Brain microvascular endothelial cell (primary cell): ENCODE measurements around the gene LRRN3.
A peak's percentile ranks its signal among the peaks of the same experiment; 100 is the strongest.

Experiments
- DNase-seq: peaks from one replicate; pipeline ENCODE4 v3.0.0-alpha.2; 2020
- H3K27ac ChIP-seq: fragments of 250-450 bp; sonication (Bioruptor Pico); 2 replicates; pipeline ENCODE4 v1.5.1; 2020; ENCODE audit warnings: mild to moderate bottlenecking, moderate library complexity
- H3K27me3 ChIP-seq: fragments of 250-450 bp; sonication (Bioruptor Pico); replicated peaks from 2 replicates; pipeline ENCODE4 v1.5.1; 2020; ENCODE audit warnings: mild to moderate bottlenecking
- H3K36me3 ChIP-seq: fragments of 250-450 bp; sonication (Bioruptor Pico); replicated peaks from 2 replicates; pipeline ENCODE4 v1.5.1; 2020; ENCODE audit warnings: mild to moderate bottlenecking
- H3K4me3 ChIP-seq: 2 replicates; pipeline ENCODE4 v1.5.1; 2011; ENCODE audit warnings: low read depth, mild to moderate bottlenecking, control low read depth, low read length, moderate library complexity
- CTCF ChIP-seq: IDR thresholded peaks from 2 replicates; pipeline ENCODE4 v1.5.1; 2011; ENCODE audit warnings: low read depth, mild to moderate bottlenecking, moderate library complexity, low read length, control low read depth, inconsistent platforms; ENCODE audit errors: missing control alignments
- in situ Hi-C: cut with HindIII; loops from 2 replicates; pipeline ENCODE4 v1.10.0; 2017; ENCODE audit warnings: low sequenced_read_pairs, low pct_ligation_motif_present

Gene LRRN3

DNA sequence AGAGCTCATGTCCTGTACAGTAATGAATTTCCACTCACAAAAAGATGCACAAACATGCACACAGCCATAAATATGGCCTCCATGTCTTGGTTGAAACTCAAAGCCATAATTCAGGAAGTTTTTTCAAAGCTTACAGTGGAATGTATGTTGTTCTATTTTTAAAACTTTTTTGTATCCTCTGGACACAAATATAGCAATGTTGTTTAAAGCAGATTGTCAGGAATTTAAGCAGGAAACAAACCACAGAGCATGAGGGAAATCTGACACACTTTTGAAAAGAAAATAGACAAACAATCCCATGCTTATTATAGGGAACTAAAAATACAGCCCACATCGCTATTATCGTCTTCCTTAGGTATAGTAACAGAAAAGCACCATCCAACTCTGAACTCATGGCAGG, 21.5 kb downstream of the LRRN3 start:
- no peak for DNase-seq
- no peak for TF ChIP-seq CTCF
- in situ Hi-C loops, result no loop called here
- Histone ChIP-seq H3K27me3 (no peaks in the 10 kb centered on the region), H3K27ac (peak overlapping the region; percentile 15), H3K36me3 (no peaks in the 10 kb centered on the region), H3K4me3 (no peak overlapping the region)

GRCh38 chr7:111113263-111114017, 22.5 kb downstream of the LRRN3 start:
- in situ Hi-C loops, result no loop called here
- no peaks in the 10 kb centered on the region for H3K36me3 ChIP-seq
- DNase-seq, result no peak
- no peak overlapping the region for H3K4me3 ChIP-seq
- no peaks in the 10 kb centered on the region for H3K27me3 ChIP-seq
- no peak for TF ChIP-seq CTCF
- peak overlapping the region; percentile 64 for H3K27ac ChIP-seq

GRCh38 chr7:111115966-111116365, 25.0 kb downstream of the LRRN3 start:
- DNase-seq, result no peak
- TF ChIP-seq CTCF, result no peak
- H3K4me3 ChIP-seq, result no peak overlapping the region
- H3K27ac ChIP-seq, result no peak overlapping the region
- in situ Hi-C loops, result no loop called here
- no peaks in the 10 kb centered on the region for H3K27me3 ChIP-seq
- no peaks in the 10 kb centered on the region for H3K36me3 ChIP-seq

DNA sequence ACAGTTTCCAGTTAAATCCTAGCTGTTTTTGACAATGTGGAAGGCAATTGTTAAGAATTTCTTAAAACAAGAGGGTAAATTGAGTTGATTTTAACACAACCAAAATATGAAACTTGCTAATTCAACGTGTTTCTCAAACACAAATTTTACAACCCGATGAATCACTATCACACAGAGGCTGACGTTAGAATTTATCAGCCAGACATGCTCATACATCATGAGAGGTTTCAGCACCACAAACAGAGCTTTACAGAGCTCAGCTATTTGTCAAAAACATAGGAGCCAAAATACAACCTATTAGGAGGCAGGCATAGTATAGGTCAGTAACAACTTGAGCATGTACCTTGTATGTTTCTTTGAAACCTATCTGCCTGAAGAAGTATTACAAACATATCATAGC, 36.1 kb downstream of the LRRN3 start:
- Histone ChIP-seq H3K27ac (no peak overlapping the region), H3K4me3 (no peak overlapping the region), H3K27me3 (no peaks in the 10 kb centered on the region), H3K36me3 (no peaks in the 10 kb centered on the region)
- no peak for TF ChIP-seq CTCF
- peak; percentile 57 for DNase-seq
- in situ Hi-C loops, result no loop called here

GRCh38 chr7:111129435-111129834, 38.5 kb downstream of the LRRN3 start:
- H3K36me3 ChIP-seq, result no peaks in the 10 kb centered on the region
- no peak overlapping the region for H3K4me3 ChIP-seq
- in situ Hi-C loops, result no loop called here
- TF ChIP-seq CTCF, result no peak
- DNase-seq, result no peak
- no peak overlapping the region for H3K27ac ChIP-seq
- H3K27me3 ChIP-seq, result no peaks in the 10 kb centered on the region

DNA sequence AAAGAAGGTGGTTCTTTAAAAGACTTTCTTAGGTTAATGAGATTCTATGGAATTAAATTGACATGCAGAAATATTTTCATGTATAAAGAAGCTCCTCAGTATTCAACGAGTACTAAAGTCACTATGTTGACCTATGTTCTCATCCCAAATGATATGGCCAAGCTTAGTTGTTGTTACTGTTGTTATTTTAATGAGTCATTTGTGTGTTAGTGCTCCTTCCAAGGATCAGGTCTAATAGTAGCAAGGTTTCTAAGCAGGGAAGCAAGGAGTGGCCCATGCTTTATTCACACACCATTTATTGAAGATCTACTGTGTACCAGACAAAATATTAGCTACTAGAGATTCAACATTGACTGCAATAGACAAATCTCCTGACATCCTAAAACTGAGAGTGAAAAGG, 41.9 kb downstream of the LRRN3 start:
- H3K27me3 ChIP-seq, result no peaks in the 10 kb centered on the region
- no peak for TF ChIP-seq CTCF
- in situ Hi-C loops, result no loop called here

More for the DNA sequence above, 41.9 kb downstream of the LRRN3 start:
- H3K4me3 ChIP-seq, result no peak overlapping the region
- H3K36me3 ChIP-seq, result no peaks in the 10 kb centered on the region
- no peak overlapping the region for H3K27ac ChIP-seq
- no peak for DNase-seq
